ENCODE data around the gene CTBS.

- TF ChIP-seq CTCF (IDR thresholded peaks at IDR 0.05): no peak
- TF ChIP-seq ZFX (IDR thresholded peaks at IDR 0.05; ENCODE audit: borderline replicate concordance): no peak
These were observed 47.3 kb upstream of the CTBS start for GRCh38 chr1:84621553-84621952.
